H54 (cell line): Measurements from ENCODE around the gene KHK.
A peak's percentile ranks its signal among the peaks of the same experiment; 100 is the strongest.
"Not testable (repeated sequence)": the region's sequence is repeated elsewhere in the genome, so short reads cannot be mapped to it uniquely, and the experiment has no call there.

Experiments
- DNase-seq: peaks from one replicate; pipeline ENCODE4 v3.0.0; 2011; ENCODE audit warnings: low spot score, mixed read lengths; ENCODE audit not compliant: insufficient read length
- FAIRE-seq: peaks from 3 replicates; lab custom pipeline; 2011; peaks lifted over from hg19 to GRCh38; lab: Jason Lieb, UNC
- POLR2A ChIP-seq: IDR thresholded peaks from 2 replicates; pipeline ENCODE4 v1.6.1; 2011; ENCODE audit warnings: low read depth, mild to moderate bottlenecking, low read length

KHK gene

DNA sequence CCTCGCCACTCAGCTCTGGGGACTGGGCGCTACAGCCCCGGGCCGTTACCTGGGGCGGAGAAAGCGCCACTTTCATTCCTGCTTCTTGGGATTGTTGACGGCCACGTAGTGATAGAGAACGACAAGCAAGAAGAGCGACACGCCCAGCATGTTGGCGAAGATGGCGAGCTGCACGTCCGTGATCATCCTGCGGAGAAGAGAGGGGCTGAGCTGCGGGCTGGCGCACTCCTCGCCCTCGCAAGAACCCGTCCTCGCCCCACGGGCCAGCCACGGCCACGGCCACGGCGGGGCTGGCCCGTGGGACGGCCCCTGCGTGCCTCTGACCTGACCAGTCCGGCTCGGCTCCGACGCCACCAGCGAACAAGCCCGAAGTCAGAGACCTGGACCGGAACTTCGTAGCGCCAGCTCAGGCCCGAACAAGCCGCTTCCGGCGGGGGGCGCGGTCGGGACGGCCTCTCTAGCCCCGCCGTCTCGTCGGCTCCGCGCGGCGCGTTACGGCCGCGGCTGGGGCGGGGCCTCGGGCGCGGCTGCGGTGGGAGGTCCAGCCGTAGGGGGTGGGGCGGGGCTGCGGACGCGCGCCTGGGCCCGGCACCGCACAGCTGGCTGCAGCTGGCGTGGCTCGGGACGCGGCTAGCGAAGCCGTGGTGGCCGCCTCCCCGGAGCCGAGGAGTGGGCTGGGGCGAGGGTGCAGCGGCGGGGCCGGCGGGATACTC lies 15.1 kb upstream of the KHK start, which contains the start of gene OST4:
Gene OST4 (minus strand): TSS at position 378 of the 713 bp plus-strand sequence.
- FAIRE-seq (no peak), DNase-seq (peak; percentile 96)
- TF ChIP-seq POLR2A: peak; percentile 75

DNA sequence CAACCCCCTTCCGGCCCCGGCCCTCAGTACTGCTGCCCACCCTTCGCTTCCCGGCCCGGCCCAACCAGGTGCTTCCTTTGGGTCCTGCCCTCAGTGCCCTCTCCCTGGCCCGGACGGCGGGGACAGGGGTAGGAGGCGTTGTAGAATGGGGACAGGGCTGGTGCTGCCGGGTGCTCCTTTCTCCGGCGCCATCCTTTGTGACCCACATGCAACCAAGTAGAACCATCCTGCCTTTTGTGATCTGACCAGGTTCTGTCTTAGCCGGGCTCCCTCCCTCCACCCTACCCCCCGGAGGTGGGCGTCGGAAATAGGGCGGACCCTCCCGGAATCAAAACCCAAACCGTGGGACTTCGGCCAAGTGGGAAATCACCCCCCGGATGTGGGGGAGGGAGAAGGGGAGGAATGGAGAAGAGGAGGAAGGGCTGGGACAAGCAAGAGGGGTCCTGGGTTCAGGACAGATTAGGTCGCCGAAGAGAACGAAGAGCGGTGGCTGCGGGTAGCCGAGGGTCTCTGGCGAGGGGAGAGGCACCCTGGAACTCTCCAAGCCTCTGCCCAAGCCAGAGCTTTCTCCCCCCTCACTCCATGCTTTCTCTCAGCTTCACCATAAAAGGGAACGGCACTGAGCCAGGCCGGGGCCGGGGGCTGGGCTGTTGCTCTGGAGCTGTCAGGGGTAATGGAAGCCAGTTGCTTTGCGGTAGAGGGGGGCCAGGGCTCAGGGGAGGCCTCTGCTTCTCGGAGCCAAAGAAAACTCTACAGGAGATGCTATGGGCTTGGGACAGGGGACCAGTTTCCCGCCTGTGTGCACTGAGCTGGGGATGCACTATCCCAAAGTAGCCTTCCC lies 14.4 kb upstream of the KHK start:
- no peak for TF ChIP-seq POLR2A
- no peak for FAIRE-seq

DNA sequence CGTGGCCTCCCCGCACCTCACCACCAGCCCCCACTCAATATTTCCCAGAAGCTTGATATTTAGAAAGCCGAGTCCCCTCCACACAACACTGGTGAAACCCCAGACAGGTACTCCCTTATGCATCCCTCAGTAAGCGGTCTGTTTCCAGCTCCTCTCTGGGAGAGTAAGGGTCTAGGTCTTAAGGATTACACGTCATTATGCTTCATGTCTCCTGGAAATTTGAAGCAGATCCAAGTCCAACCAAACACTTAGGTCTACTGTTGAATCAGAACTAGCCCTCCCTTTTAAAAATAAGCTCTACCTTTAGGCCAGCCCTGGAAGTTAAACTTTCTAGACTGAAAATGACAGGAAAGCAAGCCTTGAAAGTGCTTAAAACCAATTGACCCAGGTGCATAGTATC lies 13.7 kb upstream of the KHK start:
- no peak for FAIRE-seq
- DNase-seq: no peak
- TF ChIP-seq POLR2A: no peak

More for the DNA sequence above, 14.4 kb upstream of the KHK start:
- DNase-seq: no peak

DNA sequence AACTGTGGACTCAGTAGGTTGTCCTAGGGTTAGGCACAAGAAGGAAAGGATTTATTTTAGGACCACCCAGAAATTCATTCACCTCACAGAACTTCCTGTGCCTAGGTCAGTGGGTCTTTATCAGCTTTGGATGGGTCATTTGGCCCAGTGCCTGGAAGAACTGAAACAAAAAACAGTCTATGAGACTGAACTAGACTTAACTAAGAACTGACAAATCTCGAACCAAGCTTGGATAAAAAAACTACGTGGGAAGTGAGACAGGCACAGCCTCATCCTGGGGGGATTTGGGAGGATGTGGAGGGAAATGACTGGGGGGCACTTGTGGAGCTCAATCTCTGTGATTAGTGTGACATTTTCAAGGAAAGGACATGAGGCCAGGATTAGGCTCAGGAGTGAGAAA lies 12.8 kb upstream of the KHK start:
- no peak for FAIRE-seq
- no peak for TF ChIP-seq POLR2A
- DNase-seq: no peak

GRCh38 chr2:27074738-27075565 lies 11.6 kb upstream of the KHK start:
- FAIRE-seq (no peak), DNase-seq (no peak)
- TF ChIP-seq POLR2A: no peak

GRCh38 chr2:27075566-27075871 lies 11.1 kb upstream of the KHK start:
- not testable (repeated sequence) for DNase-seq, FAIRE-seq

- no peak for TF ChIP-seq POLR2A
- no peak for FAIRE-seq
- no peak for DNase-seq
These were observed 10.2 kb upstream of the KHK start for GRCh38 chr2:27076323-27076722.

DNA sequence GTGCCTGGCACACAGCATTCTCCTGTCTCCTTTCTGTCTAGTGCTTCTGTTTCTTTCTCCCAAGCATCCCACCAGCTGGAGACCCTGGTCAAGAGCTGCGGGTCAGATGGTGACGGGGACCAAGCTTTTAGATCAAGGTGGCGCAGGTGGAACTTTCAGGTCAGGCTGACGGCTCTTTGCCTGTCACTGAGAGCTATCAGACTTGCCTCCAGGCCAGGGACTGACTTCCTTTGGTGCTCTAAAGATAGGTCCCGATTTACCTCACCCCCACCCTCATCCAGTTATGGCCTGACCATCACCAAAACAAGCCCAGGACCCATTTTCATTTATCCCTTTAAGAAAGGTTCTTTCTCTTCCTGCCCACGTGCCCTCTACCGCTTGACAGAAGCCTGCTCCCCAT lies 9.3 kb upstream of the KHK start:
- no peak for TF ChIP-seq POLR2A
- FAIRE-seq (no peak), DNase-seq (no peak)

DNA sequence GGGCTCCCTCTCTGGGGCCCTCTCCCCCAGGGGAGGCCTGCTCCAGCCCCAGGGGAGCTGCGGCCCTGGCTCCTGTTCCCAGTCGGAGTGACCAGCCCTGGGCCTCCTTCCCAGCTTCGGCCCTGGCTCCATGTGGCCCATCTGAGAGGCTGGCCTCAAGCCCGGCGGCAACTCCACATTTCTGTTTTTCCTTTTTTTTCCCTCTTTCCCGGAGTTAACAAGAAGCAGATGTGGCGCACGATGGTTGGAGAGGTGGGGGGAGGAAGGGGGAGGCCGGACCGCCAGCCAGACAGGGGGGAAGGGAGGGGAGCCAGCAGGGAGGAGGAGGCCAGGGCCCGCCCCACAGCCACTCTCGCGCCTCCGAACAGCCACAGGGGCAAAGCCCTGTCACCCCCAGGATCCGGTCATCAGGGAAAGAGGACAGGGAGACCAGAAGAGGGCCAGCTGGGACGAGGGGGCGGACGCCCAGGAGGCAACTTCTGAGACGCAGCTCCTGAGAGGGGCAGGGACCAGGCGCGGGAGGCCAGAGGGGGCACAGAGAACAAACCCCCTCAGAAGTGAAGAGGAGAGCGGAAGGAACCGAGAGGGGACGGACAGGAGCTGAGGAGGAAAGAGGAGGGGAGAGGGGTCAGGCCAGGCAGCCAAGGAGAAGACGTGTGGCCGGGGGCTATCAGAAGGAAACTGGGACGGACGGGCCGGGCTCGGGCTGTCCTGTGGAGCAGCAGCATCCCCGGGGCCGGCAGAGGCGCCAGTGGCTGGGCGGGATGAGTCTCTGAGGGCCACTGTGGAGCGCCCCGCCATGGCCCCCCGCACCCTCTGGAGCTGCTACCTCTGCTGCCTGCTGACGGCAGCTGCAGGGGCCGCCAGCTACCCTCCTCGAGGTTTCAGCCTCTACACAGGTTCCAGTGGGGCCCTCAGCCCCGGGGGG lies 8.0 kb upstream of the KHK start, which contains the start of gene EMILIN1:
Gene EMILIN1 (plus strand): TSS at position 349 of the 928 bp plus-strand sequence. CDS start 451 bp downstream, at position 800.
- no peak for FAIRE-seq
- DNase-seq: no peak
- TF ChIP-seq POLR2A: no peak

- no peak for TF ChIP-seq POLR2A
- FAIRE-seq: no peak
- no peak for DNase-seq
These were observed 7.1 kb upstream of the KHK start for GRCh38 chr2:27079233-27080139.

- no peak for DNase-seq
- no peak for TF ChIP-seq POLR2A
- FAIRE-seq: no peak
These were observed 6.5 kb upstream of the KHK start for GRCh38 chr2:27080140-27080469.

DNA sequence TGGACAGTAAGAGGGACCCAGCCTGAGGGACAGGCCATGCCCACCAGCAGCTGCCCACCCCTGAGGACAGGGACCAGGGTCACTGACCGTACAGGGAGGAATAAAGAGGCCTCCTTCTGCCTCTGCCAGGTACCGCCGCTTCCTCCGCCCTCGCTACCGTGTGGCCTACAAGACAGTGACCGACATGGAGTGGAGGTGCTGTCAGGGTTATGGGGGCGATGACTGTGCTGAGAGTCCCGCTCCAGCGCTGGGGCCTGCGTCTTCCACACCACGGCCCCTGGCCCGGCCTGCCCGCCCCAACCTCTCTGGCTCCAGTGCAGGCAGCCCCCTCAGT lies 6.0 kb upstream of the KHK start:
- DNase-seq (no peak), FAIRE-seq (no peak)
- no peak for TF ChIP-seq POLR2A
